Omental fat pad (tissue), 4 donors: ENCODE data around the gene HHIP. TPM values are rescaled to one million over a fixed set of nuclear protein-coding genes. Genes with fewer than 3 reads are reported as not detected.

ENCODE experiments used
- ATAC-seq: fragments of 150-250 bp; one replicate; pipeline ENCODE4 v1.9.1; 2016; ENCODE audit warnings: mild to moderate bottlenecking, moderate library complexity; ENCODE audit not compliant: low FRiP score
- DNase-seq: peaks from one replicate; pipeline ENCODE4 v3.0.0-alpha.2; 2019; ENCODE audit warnings: low spot score
- total RNA-seq, 4 donors: library from RNA; depleted of rRNA; stranded (reverse); fragments of >200 nt; gene quantifications; one replicate each; pipeline ENCODE4 v1.1.0, GENCODE V29; 2016
- TF ChIP-seq, protein P1 (sequence below), 3 donors: fragments of 450-650 bp; IDR thresholded peaks; one replicate each; pipeline ENCODE4 v1.5.1; 2016 to 2017; ENCODE audit warnings: antibody characterized with exemption in 3 of 3, mild to moderate bottlenecking in 3 of 3, moderate library complexity in 2 of 3

Gene HHIP
- total RNA-seq, 4 donors from 2014 or later = 0.47 to 12.7 (median 1.9) TPM

GRCh38 chr4:144703494-144703893 is 57.5 kb downstream of the HHIP start:
- ATAC-seq (no peak), DNase-seq (no peak)
- TF ChIP-seq, protein P1, sequence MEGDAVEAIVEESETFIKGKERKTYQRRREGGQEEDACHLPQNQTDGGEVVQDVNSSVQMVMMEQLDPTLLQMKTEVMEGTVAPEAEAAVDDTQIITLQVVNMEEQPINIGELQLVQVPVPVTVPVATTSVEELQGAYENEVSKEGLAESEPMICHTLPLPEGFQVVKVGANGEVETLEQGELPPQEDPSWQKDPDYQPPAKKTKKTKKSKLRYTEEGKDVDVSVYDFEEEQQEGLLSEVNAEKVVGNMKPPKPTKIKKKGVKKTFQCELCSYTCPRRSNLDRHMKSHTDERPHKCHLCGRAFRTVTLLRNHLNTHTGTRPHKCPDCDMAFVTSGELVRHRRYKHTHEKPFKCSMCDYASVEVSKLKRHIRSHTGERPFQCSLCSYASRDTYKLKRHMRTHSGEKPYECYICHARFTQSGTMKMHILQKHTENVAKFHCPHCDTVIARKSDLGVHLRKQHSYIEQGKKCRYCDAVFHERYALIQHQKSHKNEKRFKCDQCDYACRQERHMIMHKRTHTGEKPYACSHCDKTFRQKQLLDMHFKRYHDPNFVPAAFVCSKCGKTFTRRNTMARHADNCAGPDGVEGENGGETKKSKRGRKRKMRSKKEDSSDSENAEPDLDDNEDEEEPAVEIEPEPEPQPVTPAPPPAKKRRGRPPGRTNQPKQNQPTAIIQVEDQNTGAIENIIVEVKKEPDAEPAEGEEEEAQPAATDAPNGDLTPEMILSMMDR (IDR thresholded peaks at IDR 0.05) = no peak

GRCh38 chr4:144705601-144706590 is 59.9 kb downstream of the HHIP start:
- ATAC-seq = no peak
- TF ChIP-seq, protein P1 (IDR thresholded peaks at IDR 0.05) = no peak

GRCh38 chr4:144709159-144709558 is 63.2 kb downstream of the HHIP start:
- DNase-seq (no peak), ATAC-seq (no peak)
- TF ChIP-seq, protein P1 (IDR thresholded peaks at IDR 0.05) = no peak

More at GRCh38 chr4:144705601-144706590, 59.9 kb downstream of the HHIP start:
- DNase-seq = no peak

GRCh38 chr4:144709793-144710525 is 64.0 kb downstream of the HHIP start:
- DNase-seq = no peak
- TF ChIP-seq, protein P1 (IDR thresholded peaks at IDR 0.05) = no peak
- ATAC-seq = no peak

DNA sequence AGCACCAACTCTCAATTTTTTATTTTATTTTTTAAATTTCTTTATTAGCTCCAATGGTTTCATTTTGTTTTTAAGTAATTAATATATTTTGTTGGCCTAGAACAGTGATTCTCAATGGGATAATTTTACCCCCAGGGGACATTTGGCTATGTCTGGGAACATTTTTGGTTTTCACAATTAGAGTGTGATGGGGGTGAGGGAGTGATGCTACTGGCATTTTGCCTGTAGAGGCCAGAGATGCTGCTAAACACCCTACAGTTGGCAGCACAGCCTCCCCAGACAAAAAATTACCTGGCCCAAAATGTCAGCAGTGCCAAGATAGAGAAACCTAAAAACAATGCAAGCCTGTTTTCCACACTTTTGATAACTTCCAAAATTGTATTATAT is 64.6 kb downstream of the HHIP start:
- TF ChIP-seq, protein P1 (IDR thresholded peaks at IDR 0.05) = no peak
- DNase-seq (no peak), ATAC-seq (no peak)

GRCh38 chr4:144711700-144712456 is 65.9 kb downstream of the HHIP start:
- DNase-seq = no peak
- TF ChIP-seq, protein P1 (IDR thresholded peaks at IDR 0.05) = no peak
- ATAC-seq = no peak
